GM19452 (cell line): ENCODE measurements around the gene BEST1.
"Not testable (repeated sequence)": the region's sequence is repeated elsewhere in the genome, so short reads cannot be mapped to it uniquely, and the experiment has no call there.

ENCODE experiments used
- ATAC-seq: cut with Tn5 transposase; IDR thresholded peaks from one replicate; pipeline ENCODE4 v1.9.1; 2021; ENCODE audit not compliant: unreplicated experiment

Gene BEST1

GRCh38 chr11:61963282-61964057, 13.3 kb downstream of the BEST1 start:
- no peak for ATAC-seq

GRCh38 chr11:61964058-61964665, 14.0 kb downstream of the BEST1 start:
- ATAC-seq = no peak

GRCh38 chr11:61964666-61965271, 14.6 kb downstream of the BEST1 start:
- ATAC-seq = not testable (repeated sequence)

- ATAC-seq = no peak
Measured at GRCh38 chr11:61966734-61967115, 16.6 kb downstream of the BEST1 start.

GRCh38 chr11:61967116-61967923, 17.2 kb downstream of the BEST1 start, which contains the start of gene FTH1:
Gene FTH1 (minus strand): TSS chr11:61967634. CDS start chr11:61967425, 209 bp downstream.
- peak; percentile 52 for ATAC-seq

GRCh38 chr11:61967924-61968757, 18.0 kb downstream of the BEST1 start:
- peak; percentile 22 for ATAC-seq

- ATAC-seq = no peak
Measured at GRCh38 chr11:61968758-61969390, 18.7 kb downstream of the BEST1 start.

- no peak for ATAC-seq
Measured at GRCh38 chr11:61969391-61969758, 19.2 kb downstream of the BEST1 start.

- ATAC-seq = no peak
Measured at GRCh38 chr11:61969838-61970662, 19.9 kb downstream of the BEST1 start.

GRCh38 chr11:61971248-61972111, 21.3 kb downstream of the BEST1 start:
- ATAC-seq = no peak

- no peak for ATAC-seq
Measured at GRCh38 chr11:61972112-61972671, 22.0 kb downstream of the BEST1 start.

GRCh38 chr11:61972672-61973475, 22.7 kb downstream of the BEST1 start:
- ATAC-seq = no peak

GRCh38 chr11:61973476-61974162, 23.5 kb downstream of the BEST1 start:
- no peak for ATAC-seq

GRCh38 chr11:61974766-61975631, 24.8 kb downstream of the BEST1 start:
- ATAC-seq = no peak

- no peak for ATAC-seq
Measured at GRCh38 chr11:61975638-61976419, 25.7 kb downstream of the BEST1 start.
